ENCODE results near the gene SH2D5.
"Not testable (repeated sequence)": the region's sequence is repeated elsewhere in the genome, so short reads cannot be mapped to it uniquely, and the experiment has no call there.

SH2D5 gene

GRCh38 chr1:20693623-20694022 lies 38.9 kb downstream of the SH2D5 start:
- FAIRE-seq: no peak

- FAIRE-seq: no peak
Observed at GRCh38 chr1:20691872-20692271, 40.6 kb downstream of the SH2D5 start.

DNA sequence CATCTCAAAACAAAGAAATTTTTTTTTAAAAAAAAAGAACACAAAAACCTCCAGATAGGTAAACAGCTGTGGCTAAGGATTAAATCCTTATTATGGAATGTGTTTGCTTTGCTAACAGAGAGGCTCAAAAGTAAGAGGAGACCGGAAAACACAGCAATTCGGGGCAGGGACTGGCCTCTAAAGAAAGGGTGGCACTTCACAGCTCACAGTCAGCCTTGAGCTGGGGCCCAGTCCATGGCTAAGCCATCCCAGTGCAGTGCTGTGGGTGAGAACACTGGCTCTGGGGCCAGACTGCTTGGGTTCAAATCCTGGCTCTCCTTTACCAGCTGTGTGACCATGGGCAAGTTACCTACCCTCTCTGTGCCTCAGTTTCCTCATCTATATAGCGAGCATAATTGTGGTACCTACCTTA lies 42.9 kb downstream of the SH2D5 start:
- no peak for FAIRE-seq

GRCh38 chr1:20686883-20687725 lies 45.4 kb downstream of the SH2D5 start:
- FAIRE-seq: no peak

- FAIRE-seq: no peak
Observed at GRCh38 chr1:20685741-20686140, 46.8 kb downstream of the SH2D5 start.

DNA sequence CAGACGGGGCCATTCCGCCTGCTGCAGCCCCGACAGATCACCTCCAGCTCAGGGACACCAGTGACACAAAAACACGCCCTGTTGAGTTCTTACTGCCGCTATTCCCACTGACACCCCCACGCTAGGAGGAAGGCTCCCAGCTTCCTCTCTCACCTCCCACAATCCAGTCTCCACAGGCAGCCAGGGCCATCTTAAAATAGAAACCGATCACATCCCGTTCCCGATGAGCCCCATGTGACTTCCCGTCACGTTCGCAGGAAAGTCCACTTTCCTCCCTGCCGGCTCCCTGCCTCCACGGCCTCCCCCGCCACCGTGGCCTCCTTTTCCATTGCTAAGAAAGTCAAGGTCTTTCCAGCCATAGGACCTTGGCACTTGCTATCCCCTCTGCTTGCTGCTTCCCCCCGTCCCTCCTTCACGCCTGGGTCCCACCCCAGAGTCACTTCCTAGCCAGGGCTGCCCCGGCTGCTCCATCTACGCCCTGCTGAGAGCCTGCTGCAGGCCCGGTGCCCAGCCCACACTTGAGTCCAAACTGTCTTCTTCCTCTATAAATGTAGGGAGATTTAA lies 47.3 kb downstream of the SH2D5 start:
- FAIRE-seq: no peak

- no peak for FAIRE-seq
Observed at GRCh38 chr1:20684651-20685050, 47.9 kb downstream of the SH2D5 start.

DNA sequence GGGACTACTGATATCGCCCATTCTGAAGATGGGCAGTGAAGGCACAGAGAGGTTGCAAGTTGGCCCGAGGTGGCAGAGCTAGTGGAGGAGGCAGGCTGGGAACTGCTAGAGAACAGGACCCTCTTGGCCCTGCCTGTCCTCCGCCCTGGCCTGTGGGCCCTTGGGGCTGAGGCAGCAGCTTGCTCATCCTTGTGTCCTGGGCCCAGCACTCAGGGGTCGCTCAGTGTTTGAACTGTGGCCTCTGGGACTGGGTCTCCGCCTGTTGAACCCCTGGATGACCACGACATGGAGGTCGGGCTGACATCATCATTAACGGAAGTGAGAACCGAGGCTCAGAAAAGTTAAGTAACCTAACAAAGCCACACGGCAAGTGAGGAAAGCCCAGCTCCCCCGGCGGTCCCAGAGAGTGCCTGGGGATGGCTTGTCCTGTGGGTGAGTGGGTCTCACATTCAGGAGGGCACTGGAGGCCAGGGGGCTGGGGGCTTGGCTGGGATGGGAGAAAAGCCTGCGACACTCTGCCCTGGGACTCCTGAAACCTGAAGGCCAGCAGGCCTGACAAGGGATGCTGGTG lies 48.4 kb downstream of the SH2D5 start:
- no peak for FAIRE-seq

DNA sequence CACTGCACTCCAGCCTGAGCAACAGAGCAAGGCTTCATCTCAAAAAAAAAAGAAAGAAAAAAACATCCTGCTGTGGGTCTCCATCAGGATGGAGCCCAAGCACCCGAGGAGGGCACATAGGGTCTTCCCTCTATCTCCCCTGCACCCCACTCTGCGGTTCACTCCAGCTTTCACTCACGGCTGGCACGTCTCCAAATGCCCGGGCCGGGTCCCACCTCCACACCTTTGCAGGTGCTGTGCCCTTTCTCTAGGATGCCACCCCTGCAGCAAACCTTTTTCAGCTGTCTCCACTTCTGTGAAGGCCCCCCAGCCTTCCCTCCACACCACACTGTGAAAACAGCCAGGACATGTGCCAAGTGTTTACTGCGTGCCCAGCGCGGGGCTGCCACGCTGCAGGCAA lies 48.9 kb downstream of the SH2D5 start:
- no peak for FAIRE-seq

- FAIRE-seq: no peak
Observed at GRCh38 chr1:20682571-20683236, 49.8 kb downstream of the SH2D5 start.

GRCh38 chr1:20681999-20682398 lies 50.5 kb downstream of the SH2D5 start:
- no peak for FAIRE-seq

GRCh38 chr1:20680269-20680668 lies 52.2 kb downstream of the SH2D5 start:
- no peak for FAIRE-seq

DNA sequence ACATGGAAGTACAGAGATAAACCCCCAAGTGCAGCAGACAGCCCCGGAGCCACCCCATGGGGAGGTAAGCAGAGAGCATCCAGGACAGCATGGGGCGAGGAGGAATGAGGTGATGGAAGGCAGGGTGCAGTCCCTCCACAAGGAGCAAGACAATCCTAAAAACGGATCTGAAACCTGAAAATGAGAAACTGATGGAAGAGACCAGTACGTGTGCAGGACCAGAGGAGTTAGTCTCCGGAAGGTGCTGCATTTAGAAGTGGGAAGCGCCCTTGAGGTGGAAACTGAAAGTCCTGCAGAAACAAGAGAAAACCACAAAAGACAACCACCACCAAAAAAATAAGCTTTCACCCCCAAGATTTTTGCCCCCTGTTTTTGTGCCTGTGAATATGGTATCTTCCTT lies 53.9 kb downstream of the SH2D5 start:
- no peak for FAIRE-seq

DNA sequence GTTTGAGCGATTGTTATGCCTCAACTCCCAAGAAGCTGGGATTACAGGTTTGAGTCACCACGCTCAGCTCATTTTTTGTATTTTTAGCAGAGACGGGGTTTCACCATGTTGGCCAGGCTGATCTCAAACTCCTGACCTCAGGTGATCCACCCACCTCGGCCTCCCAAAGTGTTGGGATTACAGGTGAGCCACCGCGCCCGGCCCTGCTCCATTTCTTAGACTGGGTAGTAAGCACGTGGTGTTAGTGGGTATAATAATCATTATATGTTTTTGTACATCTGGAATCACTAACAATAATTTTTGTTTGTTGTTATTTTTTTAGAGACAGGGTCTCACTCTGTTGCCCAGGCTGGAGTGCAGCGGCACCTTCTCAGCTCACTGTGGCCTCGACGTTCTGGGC lies 58.9 kb downstream of the SH2D5 start:
- not testable (repeated sequence) for FAIRE-seq

DNA sequence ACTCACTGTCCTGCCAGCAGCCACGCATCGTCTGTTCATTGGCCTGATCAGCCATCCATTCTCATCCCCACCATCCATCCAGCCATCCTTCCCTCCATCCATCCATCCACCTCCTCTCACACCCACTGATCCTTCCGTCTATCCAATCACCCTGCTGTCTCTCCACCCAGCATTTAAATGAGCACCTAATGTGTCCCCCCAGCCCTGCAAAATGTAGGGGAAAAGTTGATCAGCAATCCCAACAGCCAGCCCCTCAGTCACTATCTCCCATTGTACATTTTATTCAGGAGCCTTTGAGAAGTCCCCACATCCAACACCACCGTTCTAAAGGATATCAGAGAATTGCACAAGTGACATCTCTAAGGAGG lies 60.3 kb downstream of the SH2D5 start:
- no peak for FAIRE-seq

DNA sequence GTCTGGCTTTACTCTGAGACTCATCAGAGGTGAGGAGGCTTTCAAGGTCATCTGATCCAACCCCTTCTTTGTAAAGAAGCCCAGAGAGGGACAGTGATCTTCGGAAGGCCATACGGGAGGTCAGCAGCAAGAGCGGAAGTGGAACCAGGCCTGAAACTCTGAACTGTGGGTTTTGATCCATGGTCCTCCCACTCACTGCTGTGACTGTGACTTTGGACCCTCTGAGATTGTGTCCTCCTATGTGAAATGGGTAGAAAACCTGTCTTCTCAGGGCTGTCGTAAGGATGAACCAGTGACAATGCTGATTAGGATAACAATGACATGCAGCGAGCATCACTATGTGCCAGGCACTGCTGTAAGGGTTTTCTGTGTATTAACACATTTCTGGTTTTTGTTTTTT lies 61.6 kb downstream of the SH2D5 start:
- no peak for FAIRE-seq
